GM23338 (cell line): Measurements from ENCODE around the gene TXNRD1. TPM values are rescaled to one million over a fixed set of nuclear protein-coding genes. Genes with fewer than 3 reads are reported as not detected.

Experiments used
- ATAC-seq: fragments of 200-7000 bp; cut with Tn5 transposase; 3 replicates; pipeline ENCODE4 v1.9.1; 2020
- DNase-seq: peaks from one replicate; pipeline ENCODE4 v3.0.0-alpha.2; 2015; ENCODE audit warnings: low spot score
- H2AFZ ChIP-seq: fragments of 200-600 bp; sonication (generic); 2 replicates; pipeline ENCODE4 v1.8.0; 2016; ENCODE audit warnings: antibody characterized with exemption, mild to moderate bottlenecking, moderate library complexity
- H3F3A ChIP-seq: fragments of 200-600 bp; sonication (generic); replicated peaks from 2 replicates; pipeline ENCODE4 v1.8.0; 2017; ENCODE audit warnings: antibody characterized with exemption, mixed run types, low read depth
- H3K27ac ChIP-seq: fragments of 200-600 bp; sonication (generic); 2 replicates; pipeline ENCODE4 v1.6.1; 2016; ENCODE audit warnings: low read depth
- H3K27me3 ChIP-seq: fragments of 200-600 bp; sonication (generic); 2 replicates; pipeline ENCODE4 v1.8.0; 2016; ENCODE audit warnings: mild to moderate bottlenecking, mixed run types, moderate library complexity; ENCODE audit not compliant: insufficient read depth
- H3K36me3 ChIP-seq: fragments of 200-600 bp; sonication (generic); 2 replicates; pipeline ENCODE4 v1.8.0; 2016; ENCODE audit warnings: mild to moderate bottlenecking; ENCODE audit not compliant: insufficient read depth
- H3K4me1 ChIP-seq: fragments of 200-600 bp; sonication (generic); 2 replicates; pipeline ENCODE4 v1.8.0; 2016; ENCODE audit warnings: mild to moderate bottlenecking, moderate library complexity; ENCODE audit not compliant: insufficient read depth
- H3K4me2 ChIP-seq: fragments of 200-600 bp; sonication (generic); 2 replicates; pipeline ENCODE4 v1.7.1; 2017; ENCODE audit warnings: mixed run types
- H3K4me3 ChIP-seq: fragments of 200-600 bp; sonication (generic); 2 replicates; pipeline ENCODE4 v1.6.1; 2016; ENCODE audit warnings: mixed run types
- H3K79me2 ChIP-seq: fragments of 200-600 bp; sonication (generic); replicated peaks from 2 replicates; pipeline ENCODE4 v1.8.0; 2017; ENCODE audit warnings: mild to moderate bottlenecking; ENCODE audit not compliant: insufficient read depth
- H3K9me2 ChIP-seq: fragments of 200-600 bp; sonication (generic); 2 replicates; pipeline ENCODE4 v1.8.0; 2017; ENCODE audit not compliant: insufficient read depth
- H4K20me1 ChIP-seq: fragments of 200-600 bp; sonication (generic); replicated peaks from 2 replicates; pipeline ENCODE4 v1.8.0; 2017; ENCODE audit warnings: mild to moderate bottlenecking; ENCODE audit not compliant: insufficient read depth
- H3K27ac Mint-ChIP-seq: 2 replicates; pipeline ENCODE4 v1.8.0; 2020; ENCODE audit warnings: inconsistent platforms, mild to moderate bottlenecking, moderate library complexity, mixed read lengths
- H3K27me3 Mint-ChIP-seq: 3 replicates; pipeline ENCODE4 v1.8.0; 2022; ENCODE audit warnings: low read depth, mild to moderate bottlenecking, moderate library complexity, mixed read lengths, inconsistent platforms; ENCODE audit not compliant: insufficient read depth, poor library complexity
- H3K36me3 Mint-ChIP-seq: 3 replicates; pipeline ENCODE4 v1.8.0; 2021; ENCODE audit warnings: low read depth, mild to moderate bottlenecking, inconsistent platforms, moderate library complexity, mixed read lengths
- H3K4me1 Mint-ChIP-seq: 3 replicates; pipeline ENCODE4 v1.8.0; 2020; ENCODE audit warnings: mild to moderate bottlenecking, inconsistent platforms, mixed read lengths
- H3K4me3 Mint-ChIP-seq: 3 replicates; pipeline ENCODE4 v1.8.0; 2021; ENCODE audit warnings: moderate library complexity, mild to moderate bottlenecking, inconsistent platforms, mixed read lengths
- H3K9me3 Mint-ChIP-seq: 3 replicates; pipeline ENCODE4 v1.8.0; 2020; ENCODE audit warnings: moderate library complexity, mild to moderate bottlenecking, inconsistent platforms, mixed read lengths
- CTCF ChIP-seq, 2 experiments: fragments of 200-600 bp in 1 of 2; sonication (generic) in 1 of 2; conservative IDR thresholded peaks; 2 replicates each; pipeline versions ENCODE4 v1.5.1 to v1.6.1; 2016 to 2017; ENCODE audit warnings: antibody characterized with exemption in 2 of 2, low read depth in 2 of 2, mild to moderate bottlenecking in 2 of 2, moderate library complexity in 1 of 2
- ETS1 ChIP-seq: IDR thresholded peaks from 2 replicates; pipeline ENCODE4 v1.6.1; 2016; ENCODE audit warnings: antibody characterized with exemption
- EZH2 ChIP-seq: fragments of 200-600 bp; sonication (generic); IDR thresholded peaks from one replicate; pipeline ENCODE4 v1.8.0; 2017; ENCODE audit warnings: antibody characterized with exemption, mild to moderate bottlenecking, low read depth; ENCODE audit not compliant: unreplicated experiment
- EZH2phosphoT487 ChIP-seq: fragments of 200-600 bp; sonication (generic); IDR thresholded peaks from one replicate; pipeline ENCODE4 v1.8.1; 2018; ENCODE audit warnings: antibody characterized with exemption; ENCODE audit not compliant: unreplicated experiment
- JUNB ChIP-seq: IDR thresholded peaks from one replicate; pipeline ENCODE4 v1.6.1; 2016; ENCODE audit warnings: antibody characterized with exemption; ENCODE audit not compliant: unreplicated experiment
- NANOG ChIP-seq: IDR thresholded peaks from 2 replicates; pipeline ENCODE4 v1.6.1; 2016; ENCODE audit warnings: antibody characterized with exemption, borderline replicate concordance
- POLR2AphosphoS5 ChIP-seq: IDR thresholded peaks from 2 replicates; pipeline ENCODE4 v1.6.1; 2016; ENCODE audit warnings: antibody characterized with exemption, low read depth
- REST ChIP-seq: IDR thresholded peaks from one replicate; pipeline ENCODE4 v1.6.1; 2018; ENCODE audit warnings: antibody characterized with exemption; ENCODE audit not compliant: unreplicated experiment
- STAT1 ChIP-seq: IDR thresholded peaks from one replicate; pipeline ENCODE4 v1.6.1; 2016; ENCODE audit warnings: antibody characterized with exemption; ENCODE audit not compliant: unreplicated experiment
- ZNF114 ChIP-seq: fragments of 250-450 bp; sonication (Bioruptor Pico); IDR thresholded peaks from 2 replicates; pipeline ENCODE4 v1.5.0; 2020; ENCODE audit warnings: mild to moderate bottlenecking, moderate library complexity
- ZNF331 ChIP-seq: fragments of 250-450 bp; sonication (Bioruptor Pico); IDR thresholded peaks from 2 replicates; pipeline ENCODE4 v1.5.0; 2020; ENCODE audit warnings: low read depth, mild to moderate bottlenecking, moderate library complexity
- polyA plus RNA-seq: library from polyadenylated mRNA; unstranded; fragments of >200 nt; fragmentation: Nextera tagmentation; extraction: Ambion mirVana; gene quantifications from 2 replicates; pipeline ENCODE4 v1.2.1, GENCODE V29; 2016
- total RNA-seq: library from RNA; depleted of rRNA; stranded (reverse); fragments of >200 nt; shearing (Covaris generic); gene quantifications from 2 replicates; pipeline ENCODE4 v1.2.3, GENCODE V29; 2014

The TXNRD1 gene
- total and polyA plus RNA-seq, 2 experiments from 2014 or later = 115 to 127 TPM

- H4K20me1 ChIP-seq = no peaks in the 10 kb centered on the region
- no peak for DNase-seq
- H3K27me3 ChIP-seq = no peaks in the 10 kb centered on the region
- H3K27me3 Mint-ChIP-seq = no peaks in the 10 kb centered on the region
- no peak overlapping the region for H3K4me3 Mint-ChIP-seq
- H3K4me3 ChIP-seq = no peak overlapping the region
- no peaks in the 10 kb centered on the region for H3K9me3 Mint-ChIP-seq
- H3K4me2 ChIP-seq = no peak overlapping the region
- H3K4me1 Mint-ChIP-seq = peaks cover 11% of the 10 kb centered on the region
- H3K27ac ChIP-seq = no peak overlapping the region
- H2AFZ ChIP-seq = no peak overlapping the region
- no peak for ATAC-seq
- no peaks in the 10 kb centered on the region for H3K36me3 Mint-ChIP-seq
- no peaks in the 10 kb centered on the region for H3K79me2 ChIP-seq
- no peaks in the 10 kb centered on the region for H3F3A ChIP-seq
- no peaks in the 10 kb centered on the region for H3K36me3 ChIP-seq
- no peak overlapping the region for H3K27ac Mint-ChIP-seq
- H3K9me2 ChIP-seq = no peaks in the 10 kb centered on the region
- TF ChIP-seq NANOG (no peak), ETS1 (no peak), STAT1 (no peak), CTCF (conservative IDR thresholded peaks at IDR 0.05; ENCODE audit: low read depth in 2 of 2) (no peak), ZNF331 (CRISPR knock-in tag) (no peak), EZH2 (no peak), JUNB (no peak), ZNF114 (CRISPR knock-in tag) (no peak), POLR2AphosphoS5 (no peak), EZH2phosphoT487 (no peak), REST (no peak)
- peaks cover 2% of the 10 kb centered on the region for H3K4me1 ChIP-seq
Measured at GRCh38 chr12:104280717-104281458, 65.3 kb downstream of the TXNRD1 start.
